Testis (tissue), 2 donors: ENCODE data around the gene CFAP97D2.

ENCODE experiments used
- POLR2A ChIP-seq: fragments of 450-650 bp; IDR thresholded peaks from one replicate; pipeline ENCODE4 v1.6.1; 2017; ENCODE audit warnings: antibody characterized with exemption, mild to moderate bottlenecking, moderate library complexity
- TF ChIP-seq, protein P1 (sequence below), 3 experiments: fragments of 450-650 bp in 2 of 3; fragments of 200-600 bp in 1 of 3; sonication (generic) in 1 of 3; IDR thresholded peaks; one replicate each; pipeline ENCODE4 v1.5.1; 2016 to 2019; ENCODE audit warnings: antibody characterized with exemption in 3 of 3, mild to moderate bottlenecking in 2 of 3, moderate library complexity in 1 of 3

DNA sequence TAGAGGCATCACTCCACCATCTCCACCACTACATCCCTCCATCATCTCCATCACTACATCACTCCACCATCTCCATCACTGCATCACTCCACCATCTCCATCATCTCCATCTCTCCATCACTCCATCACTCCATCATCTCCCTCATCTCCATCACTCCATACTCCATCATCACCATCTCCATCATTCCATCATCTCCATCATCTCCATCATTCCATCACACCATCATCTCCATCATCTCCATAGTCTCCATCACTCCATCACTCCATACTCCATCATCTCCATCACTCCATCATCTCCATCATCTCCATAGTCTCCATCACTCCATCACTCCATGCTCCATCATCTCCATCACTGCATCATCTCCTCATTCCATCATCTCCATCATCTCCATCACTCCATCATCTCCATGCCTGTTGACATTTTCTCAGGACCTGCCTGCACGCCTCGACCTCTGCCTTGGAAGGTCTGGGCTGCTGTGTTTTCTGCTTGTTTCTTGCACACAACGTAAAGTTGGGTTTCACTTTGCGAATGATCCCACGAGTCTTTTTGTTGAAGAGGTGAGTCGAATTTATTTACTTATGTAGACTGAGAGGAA is 25.5 kb upstream of the CFAP97D2 start:
- TF ChIP-seq, protein P1, sequence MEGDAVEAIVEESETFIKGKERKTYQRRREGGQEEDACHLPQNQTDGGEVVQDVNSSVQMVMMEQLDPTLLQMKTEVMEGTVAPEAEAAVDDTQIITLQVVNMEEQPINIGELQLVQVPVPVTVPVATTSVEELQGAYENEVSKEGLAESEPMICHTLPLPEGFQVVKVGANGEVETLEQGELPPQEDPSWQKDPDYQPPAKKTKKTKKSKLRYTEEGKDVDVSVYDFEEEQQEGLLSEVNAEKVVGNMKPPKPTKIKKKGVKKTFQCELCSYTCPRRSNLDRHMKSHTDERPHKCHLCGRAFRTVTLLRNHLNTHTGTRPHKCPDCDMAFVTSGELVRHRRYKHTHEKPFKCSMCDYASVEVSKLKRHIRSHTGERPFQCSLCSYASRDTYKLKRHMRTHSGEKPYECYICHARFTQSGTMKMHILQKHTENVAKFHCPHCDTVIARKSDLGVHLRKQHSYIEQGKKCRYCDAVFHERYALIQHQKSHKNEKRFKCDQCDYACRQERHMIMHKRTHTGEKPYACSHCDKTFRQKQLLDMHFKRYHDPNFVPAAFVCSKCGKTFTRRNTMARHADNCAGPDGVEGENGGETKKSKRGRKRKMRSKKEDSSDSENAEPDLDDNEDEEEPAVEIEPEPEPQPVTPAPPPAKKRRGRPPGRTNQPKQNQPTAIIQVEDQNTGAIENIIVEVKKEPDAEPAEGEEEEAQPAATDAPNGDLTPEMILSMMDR (IDR thresholded peaks at IDR 0.05), result no peak
- no peak for TF ChIP-seq POLR2A
